ENCODE results near the gene CCDC71L. TPM values are rescaled to one million over a fixed set of nuclear protein-coding genes. Genes with fewer than 3 reads are reported as not detected.
"Not testable (repeated sequence)": the region's sequence is repeated elsewhere in the genome, so short reads cannot be mapped to it uniquely, and the experiment has no call there.

Gene CCDC71L
- 10 to 100 TPM; 19.0 to 36.9 (median 22.8) TPM for total RNA-seq

DNA sequence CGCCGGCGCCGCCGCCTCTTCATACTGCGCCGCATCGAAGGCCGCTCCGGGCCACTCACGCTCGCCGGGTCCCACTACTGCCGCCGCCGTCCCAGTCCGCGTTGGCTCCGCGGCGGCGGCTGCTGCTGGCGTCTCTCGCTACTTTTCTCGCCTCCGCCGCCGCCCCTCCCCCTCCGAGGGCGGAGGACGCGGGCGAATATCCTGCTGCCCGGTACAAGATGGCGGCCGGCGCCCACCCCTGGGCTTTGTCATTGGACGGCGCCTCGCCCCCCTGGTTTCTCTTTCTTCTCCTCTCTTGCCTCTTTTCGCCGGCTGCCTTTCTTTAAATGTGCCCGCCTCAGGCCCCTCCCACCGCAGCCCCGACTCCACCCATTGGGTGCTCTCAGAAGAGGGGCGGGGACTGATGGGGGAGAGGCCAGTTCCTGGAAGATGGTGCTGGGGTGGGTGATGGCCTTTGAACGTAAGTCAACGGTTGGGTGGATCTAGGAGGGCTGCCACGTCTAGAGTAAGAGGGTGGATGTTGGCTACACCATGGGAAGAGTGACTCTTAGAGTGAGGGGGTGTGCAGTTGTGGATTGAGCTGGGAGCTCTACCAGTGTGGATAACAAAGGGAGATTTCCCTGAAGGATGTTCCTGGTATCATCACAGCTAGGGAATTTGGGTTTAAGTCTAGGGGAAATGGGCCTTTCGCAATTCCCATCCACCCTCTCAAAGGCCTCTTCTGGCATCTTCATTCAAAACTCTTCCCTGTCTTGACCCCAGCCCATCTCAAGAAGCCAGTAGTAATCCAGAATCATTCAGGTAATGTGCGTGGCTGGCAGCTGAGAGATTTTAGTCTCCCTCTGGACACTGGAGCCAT is at the start of gene CCDC71L:
TSS of gene CCDC71L (minus strand) at position 297 of the 859 bp plus-strand sequence. CDS start at position 35, 262 bp downstream.
- H3K4me3 ChIP-seq: peak within 1 kb of the TSS; percentile 67 to 98 (median 79)
- TF ChIP-seq POLR2A (IDR thresholded peaks at IDR 0.05): peak; percentile 68 to 84
- TF ChIP-seq, protein P1, sequence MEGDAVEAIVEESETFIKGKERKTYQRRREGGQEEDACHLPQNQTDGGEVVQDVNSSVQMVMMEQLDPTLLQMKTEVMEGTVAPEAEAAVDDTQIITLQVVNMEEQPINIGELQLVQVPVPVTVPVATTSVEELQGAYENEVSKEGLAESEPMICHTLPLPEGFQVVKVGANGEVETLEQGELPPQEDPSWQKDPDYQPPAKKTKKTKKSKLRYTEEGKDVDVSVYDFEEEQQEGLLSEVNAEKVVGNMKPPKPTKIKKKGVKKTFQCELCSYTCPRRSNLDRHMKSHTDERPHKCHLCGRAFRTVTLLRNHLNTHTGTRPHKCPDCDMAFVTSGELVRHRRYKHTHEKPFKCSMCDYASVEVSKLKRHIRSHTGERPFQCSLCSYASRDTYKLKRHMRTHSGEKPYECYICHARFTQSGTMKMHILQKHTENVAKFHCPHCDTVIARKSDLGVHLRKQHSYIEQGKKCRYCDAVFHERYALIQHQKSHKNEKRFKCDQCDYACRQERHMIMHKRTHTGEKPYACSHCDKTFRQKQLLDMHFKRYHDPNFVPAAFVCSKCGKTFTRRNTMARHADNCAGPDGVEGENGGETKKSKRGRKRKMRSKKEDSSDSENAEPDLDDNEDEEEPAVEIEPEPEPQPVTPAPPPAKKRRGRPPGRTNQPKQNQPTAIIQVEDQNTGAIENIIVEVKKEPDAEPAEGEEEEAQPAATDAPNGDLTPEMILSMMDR (IDR thresholded peaks at IDR 0.05): no peak
- peak; percentile 26 to 93 for TF ChIP-seq EP300 (IDR thresholded peaks at IDR 0.05)

DNA sequence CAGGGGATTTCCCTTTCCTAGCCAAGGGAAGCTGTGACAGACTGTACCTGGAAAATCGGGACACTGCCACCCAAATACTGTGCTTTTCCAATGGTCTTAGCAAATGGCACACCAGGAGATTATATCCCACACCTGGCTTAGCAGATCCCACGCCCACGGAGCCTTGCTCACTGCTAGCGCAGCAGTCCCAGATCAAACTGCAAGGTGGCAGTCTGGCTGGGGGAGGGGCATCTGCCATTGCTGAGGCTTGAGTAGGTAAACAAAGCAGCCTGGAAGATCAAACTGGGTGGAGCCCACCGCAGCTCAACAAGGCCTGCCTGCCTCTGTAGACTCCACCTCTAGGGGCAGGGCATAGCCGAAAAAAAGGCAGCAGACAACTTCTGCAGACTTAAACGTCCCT is 48.6 kb upstream of the CCDC71L start:
- H3K27me3 ChIP-seq; DNase-seq (ENCODE audit: low spot score in 2 of 2); H3K4me3 ChIP-seq; H3K4me1 ChIP-seq; H3K36me3 ChIP-seq; H3K9me3 ChIP-seq; H3K27ac ChIP-seq: not testable (repeated sequence)
- 84 to 86% methylated on average over 6 to 7 of the region's 7 CpGs for WGBS, 2 donors

More for the DNA sequence above, at the start of gene CCDC71L:
- H3K27ac ChIP-seq: peak within 1 kb of the TSS; percentile 83 to 99 (median 96)
- WGBS, 2 donors: 4% methylated on average over 34 to 51 of the region's 51 CpGs
- peaks cover 0 to 33% (median 16%) of the 10 kb centered on the region in 4 donors for H3K4me1 ChIP-seq
- H3K36me3 ChIP-seq: no peaks in the 10 kb centered on the region
- peaks cover 0 to 4% (median 0%) of the 10 kb centered on the region in 4 donors for H3K9me3 ChIP-seq
- H3K27me3 ChIP-seq: no peaks in the 10 kb centered on the region
- DNase-seq (ENCODE audit: low spot score in 2 of 2): peak; percentile 93 to 95

DNA sequence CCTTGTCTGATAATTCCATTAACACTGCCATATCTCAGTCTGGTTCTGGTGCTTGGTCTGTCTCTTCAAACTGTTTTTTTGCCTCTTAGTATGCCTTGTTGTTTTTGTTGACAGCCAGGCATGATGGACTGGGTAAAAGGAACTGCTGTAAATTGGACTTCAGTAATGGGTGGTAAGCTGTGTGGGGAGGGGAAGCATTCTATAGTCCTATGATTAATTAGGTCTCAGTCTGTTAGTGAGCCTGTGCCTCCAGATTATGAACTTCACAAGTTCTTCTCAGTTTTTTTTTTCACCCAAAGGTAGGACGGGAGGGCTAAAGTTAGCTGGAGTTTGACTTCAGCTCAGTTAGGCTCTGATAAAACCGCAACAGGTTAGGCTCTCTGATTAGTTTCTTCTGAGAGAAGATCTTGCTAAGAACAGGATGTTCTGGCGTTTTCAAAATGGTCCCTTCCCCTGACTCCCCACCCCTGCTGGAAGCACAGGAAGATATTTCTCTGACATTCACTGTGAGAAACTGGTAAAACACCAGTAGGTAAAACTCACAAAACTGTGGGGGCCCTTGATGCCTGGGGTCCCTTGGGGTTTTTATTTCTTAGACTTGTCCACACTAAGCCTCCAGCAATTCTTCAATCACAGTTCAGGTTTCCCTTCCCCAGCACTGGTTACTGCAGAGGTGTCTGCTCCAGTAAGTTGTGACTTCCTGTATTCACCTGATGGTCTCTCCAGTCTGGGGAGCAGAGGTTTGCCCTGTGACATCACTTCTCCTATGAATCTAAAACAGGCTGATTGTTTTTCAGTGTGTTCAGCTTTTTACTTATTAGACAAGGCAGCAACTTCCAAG is 43.3 kb upstream of the CCDC71L start:
- Histone ChIP-seq H3K36me3 (no peaks in the 10 kb centered on the region), H3K4me1 (no peaks in the 10 kb centered on the region), H3K27me3 (no peaks in the 10 kb centered on the region), H3K4me3 (no peak overlapping the region), H3K27ac (no peak overlapping the region), H3K9me3 (peaks cover 0 to under 1% (median 0%) of the 10 kb centered on the region in 4 donors)
- 47 to 62% methylated on average over 3 of the region's 3 CpGs for WGBS, 2 donors
- no peak for DNase-seq (ENCODE audit: low spot score in 2 of 2)
- TF ChIP-seq, protein P1 (IDR thresholded peaks at IDR 0.05): no peak
- TF ChIP-seq POLR2A (IDR thresholded peaks at IDR 0.05) (no peak), EP300 (IDR thresholded peaks at IDR 0.05) (no peak)

DNA sequence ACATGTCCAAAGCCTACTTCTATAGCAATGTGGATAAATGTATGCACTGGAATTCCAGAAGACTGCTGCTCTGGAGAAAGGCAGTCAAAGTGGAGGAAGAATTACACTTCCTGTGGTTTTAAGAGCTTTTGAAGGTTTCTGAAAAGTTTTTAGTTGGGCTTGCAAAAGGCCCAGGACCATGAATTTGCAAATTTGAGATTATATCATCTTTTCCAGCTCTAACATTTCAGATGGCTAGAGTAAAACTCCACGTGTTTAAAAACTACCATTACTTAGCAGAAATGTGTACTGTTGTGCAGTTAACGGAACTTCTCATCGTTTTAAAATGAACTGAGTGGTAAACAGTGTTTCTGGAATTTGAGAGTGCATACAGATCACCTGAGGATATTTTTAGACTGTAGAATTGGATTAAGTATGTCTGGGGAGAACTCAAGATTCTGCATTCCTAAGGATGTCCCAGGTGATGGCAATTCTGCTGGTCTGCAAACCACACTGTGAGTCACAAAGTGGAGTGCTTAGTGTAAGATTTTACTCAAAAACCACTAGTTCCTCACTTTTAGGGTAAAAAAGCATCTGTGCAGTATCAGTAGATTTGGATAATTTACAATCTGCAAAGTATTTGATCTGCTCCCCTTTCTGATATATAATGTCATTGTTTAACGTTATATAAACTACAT is 32.9 kb upstream of the CCDC71L start:
- TF ChIP-seq EP300 (IDR thresholded peaks at IDR 0.05): no peak
- TF ChIP-seq, protein P1 (IDR thresholded peaks at IDR 0.05): no peak
- TF ChIP-seq POLR2A (IDR thresholded peaks at IDR 0.05): no peak
- 79 to 85% methylated on average over 4 of the region's 4 CpGs for WGBS, 2 donors
- no peaks in the 10 kb centered on the region for H3K4me1 ChIP-seq
- H3K36me3 ChIP-seq: no peaks in the 10 kb centered on the region
- H3K27me3 ChIP-seq: no peaks in the 10 kb centered on the region
- no peak overlapping the region for H3K4me3 ChIP-seq
- H3K9me3 ChIP-seq: peaks cover 0 to 10% (median 0%) of the 10 kb centered on the region in 4 donors
- no peak for DNase-seq (ENCODE audit: low spot score in 2 of 2)
- no peak overlapping the region for H3K27ac ChIP-seq

DNA sequence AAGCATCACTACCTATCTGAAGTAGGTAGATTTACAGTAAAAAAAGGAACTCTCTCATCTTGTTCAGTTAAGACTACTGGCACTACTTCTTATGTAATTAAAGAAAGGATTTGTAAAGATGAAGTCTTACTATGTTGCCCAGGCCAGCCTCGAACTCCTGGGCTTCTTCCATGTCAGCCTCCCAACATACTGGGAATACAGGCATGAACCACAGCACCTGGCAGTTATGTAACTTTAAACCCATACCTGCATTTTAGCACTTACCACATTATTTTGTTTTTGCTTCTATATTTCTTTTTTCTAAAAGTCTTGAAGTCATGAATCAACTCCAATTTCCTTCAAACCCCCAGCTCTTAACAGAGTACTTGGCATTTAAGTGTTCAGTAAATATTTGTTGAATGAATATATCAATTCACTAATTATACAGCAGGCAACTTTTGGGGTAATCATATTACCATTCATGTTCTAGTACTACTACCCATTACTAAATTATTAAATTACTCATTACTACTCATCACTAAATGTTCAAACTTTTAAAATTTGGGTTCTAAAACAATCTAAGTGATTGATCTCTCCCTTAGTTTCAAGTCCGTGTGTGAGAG is 31.6 kb upstream of the CCDC71L start:
- WGBS, 2 donors: 75 to 79% methylated on average over 2 of the region's 2 CpGs
- Histone ChIP-seq H3K4me1 (no peaks in the 10 kb centered on the region), H3K9me3 (peaks cover 0 to 17% (median 0%) of the 10 kb centered on the region in 4 donors), H3K4me3 (no peak overlapping the region), H3K36me3 (no peaks in the 10 kb centered on the region), H3K27me3 (no peaks in the 10 kb centered on the region), H3K27ac (no peak overlapping the region)
- DNase-seq (ENCODE audit: low spot score in 2 of 2): no peak
- TF ChIP-seq POLR2A (IDR thresholded peaks at IDR 0.05) (no peak), EP300 (IDR thresholded peaks at IDR 0.05) (no peak)

DNA sequence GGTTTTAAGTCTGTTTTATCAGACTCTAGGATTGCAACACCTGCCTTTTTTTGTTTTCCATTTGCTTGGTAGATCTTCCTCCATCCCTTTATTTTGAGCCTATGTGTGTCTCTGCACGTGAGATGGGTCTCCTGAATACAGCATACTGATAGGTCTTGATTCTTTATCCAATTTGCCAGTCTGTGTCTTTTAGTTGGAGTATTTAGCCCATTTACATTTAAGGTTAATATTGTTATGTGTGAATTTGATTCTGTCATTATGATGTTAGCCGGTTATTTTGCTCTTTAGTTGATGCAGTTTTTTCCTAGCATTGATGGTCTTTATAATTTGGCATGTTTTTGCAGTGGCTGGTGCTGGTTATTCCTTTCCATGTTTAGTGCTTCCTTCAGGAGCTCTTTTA is 27.2 kb upstream of the CCDC71L start:
- DNase-seq (ENCODE audit: low spot score in 2 of 2); H3K4me3 ChIP-seq; H3K36me3 ChIP-seq; H3K27me3 ChIP-seq; H3K4me1 ChIP-seq; H3K27ac ChIP-seq: not testable (repeated sequence)
- 89 to 92% methylated on average over 2 of the region's 2 CpGs for WGBS, 2 donors
- peaks cover 0 to 21% (median 0%) of the 10 kb centered on the region in 4 donors for H3K9me3 ChIP-seq

Measured in tibial nerve (tissue), 4 donors.